Measurements from ENCODE around the gene PROX1.

PROX1 gene

GRCh38 chr1:213997772-213998107, 10.0 kb downstream of the PROX1 start:
- H3K27ac ChIP-seq (ENCODE audit: low read depth in 2 of 2, low read length in 2 of 2) = no peak overlapping the region
- no peaks in the 10 kb centered on the region for H3K36me3 ChIP-seq (ENCODE audit: control insufficient read depth in 2 of 2, insufficient read depth in 2 of 2, low read length in 2 of 2)
- H3K4me3 ChIP-seq (ENCODE audit: low read length in 2 of 2) = no peak overlapping the region
- H3K4me1 ChIP-seq (ENCODE audit: control insufficient read depth in 2 of 2, insufficient read depth in 2 of 2, low read length in 2 of 2) = peaks cover 0 to 2% of the 10 kb centered on the region in 2 donors
- no peaks in the 10 kb centered on the region for H3K9me3 ChIP-seq (ENCODE audit: control insufficient read depth in 2 of 2, low read length in 2 of 2)
- no peak overlapping the region for H3K9ac ChIP-seq (ENCODE audit: low read depth in 1 of 2, low read length in 2 of 2)
- no peaks in the 10 kb centered on the region for H3K27me3 ChIP-seq (ENCODE audit: control insufficient read depth in 2 of 2, insufficient read depth in 2 of 2, low read length in 2 of 2)

- Histone ChIP-seq H3K27me3 (ENCODE audit: control insufficient read depth in 2 of 2, insufficient read depth in 2 of 2, low read length in 2 of 2) (no peaks in the 10 kb centered on the region), H3K4me1 (ENCODE audit: control insufficient read depth in 2 of 2, insufficient read depth in 2 of 2, low read length in 2 of 2) (peaks cover 0 to 2% of the 10 kb centered on the region in 2 donors), H3K27ac (ENCODE audit: low read depth in 2 of 2, low read length in 2 of 2) (no peak overlapping the region), H3K9me3 (ENCODE audit: control insufficient read depth in 2 of 2, low read length in 2 of 2) (no peaks in the 10 kb centered on the region), H3K9ac (ENCODE audit: low read depth in 1 of 2, low read length in 2 of 2) (no peak overlapping the region), H3K36me3 (ENCODE audit: control insufficient read depth in 2 of 2, insufficient read depth in 2 of 2, low read length in 2 of 2) (no peaks in the 10 kb centered on the region), H3K4me3 (ENCODE audit: low read length in 2 of 2) (no peak overlapping the region)
These were observed 11.0 kb downstream of the PROX1 start for GRCh38 chr1:213998785-213999184.

- Histone ChIP-seq H3K4me1 (ENCODE audit: control insufficient read depth in 2 of 2, insufficient read depth in 2 of 2, low read length in 2 of 2) (peaks cover 0 to 2% of the 10 kb centered on the region in 2 donors), H3K27ac (ENCODE audit: low read depth in 2 of 2, low read length in 2 of 2) (no peak overlapping the region), H3K27me3 (ENCODE audit: control insufficient read depth in 2 of 2, insufficient read depth in 2 of 2, low read length in 2 of 2) (no peaks in the 10 kb centered on the region), H3K9ac (ENCODE audit: low read depth in 1 of 2, low read length in 2 of 2) (no peak overlapping the region), H3K4me3 (ENCODE audit: low read length in 2 of 2) (no peak overlapping the region), H3K36me3 (ENCODE audit: control insufficient read depth in 2 of 2, insufficient read depth in 2 of 2, low read length in 2 of 2) (no peaks in the 10 kb centered on the region), H3K9me3 (ENCODE audit: control insufficient read depth in 2 of 2, low read length in 2 of 2) (no peaks in the 10 kb centered on the region)
These were observed 12.0 kb downstream of the PROX1 start for GRCh38 chr1:213999732-214000131.

GRCh38 chr1:214002060-214002459, 14.3 kb downstream of the PROX1 start:
- no peak overlapping the region for H3K9ac ChIP-seq (ENCODE audit: low read depth in 1 of 2, low read length in 2 of 2)
- no peaks in the 10 kb centered on the region for H3K36me3 ChIP-seq (ENCODE audit: control insufficient read depth in 2 of 2, insufficient read depth in 2 of 2, low read length in 2 of 2)
- H3K4me1 ChIP-seq (ENCODE audit: control insufficient read depth in 2 of 2, insufficient read depth in 2 of 2, low read length in 2 of 2) = no peaks in the 10 kb centered on the region
- no peak overlapping the region for H3K27ac ChIP-seq (ENCODE audit: low read depth in 2 of 2, low read length in 2 of 2)
- no peaks in the 10 kb centered on the region for H3K9me3 ChIP-seq (ENCODE audit: control insufficient read depth in 2 of 2, low read length in 2 of 2)
- no peaks in the 10 kb centered on the region for H3K27me3 ChIP-seq (ENCODE audit: control insufficient read depth in 2 of 2, insufficient read depth in 2 of 2, low read length in 2 of 2)
- H3K4me3 ChIP-seq (ENCODE audit: low read length in 2 of 2) = no peak overlapping the region

GRCh38 chr1:214002472-214002871, 14.7 kb downstream of the PROX1 start:
- Histone ChIP-seq H3K27ac (ENCODE audit: low read depth in 2 of 2, low read length in 2 of 2) (no peak overlapping the region), H3K27me3 (ENCODE audit: control insufficient read depth in 2 of 2, insufficient read depth in 2 of 2, low read length in 2 of 2) (no peaks in the 10 kb centered on the region), H3K9me3 (ENCODE audit: control insufficient read depth in 2 of 2, low read length in 2 of 2) (no peaks in the 10 kb centered on the region), H3K9ac (ENCODE audit: low read depth in 1 of 2, low read length in 2 of 2) (no peak overlapping the region), H3K36me3 (ENCODE audit: control insufficient read depth in 2 of 2, insufficient read depth in 2 of 2, low read length in 2 of 2) (no peaks in the 10 kb centered on the region), H3K4me1 (ENCODE audit: control insufficient read depth in 2 of 2, insufficient read depth in 2 of 2, low read length in 2 of 2) (no peaks in the 10 kb centered on the region), H3K4me3 (ENCODE audit: low read length in 2 of 2) (no peak overlapping the region)

- no peaks in the 10 kb centered on the region for H3K27me3 ChIP-seq (ENCODE audit: control insufficient read depth in 2 of 2, insufficient read depth in 2 of 2, low read length in 2 of 2)
- no peaks in the 10 kb centered on the region for H3K36me3 ChIP-seq (ENCODE audit: control insufficient read depth in 2 of 2, insufficient read depth in 2 of 2, low read length in 2 of 2)
- H3K4me3 ChIP-seq (ENCODE audit: low read length in 2 of 2) = no peak overlapping the region
- H3K27ac ChIP-seq (ENCODE audit: low read depth in 2 of 2, low read length in 2 of 2) = no peak overlapping the region
- H3K9ac ChIP-seq (ENCODE audit: low read depth in 1 of 2, low read length in 2 of 2) = no peak overlapping the region
- no peaks in the 10 kb centered on the region for H3K9me3 ChIP-seq (ENCODE audit: control insufficient read depth in 2 of 2, low read length in 2 of 2)
- H3K4me1 ChIP-seq (ENCODE audit: control insufficient read depth in 2 of 2, insufficient read depth in 2 of 2, low read length in 2 of 2) = no peaks in the 10 kb centered on the region
These were observed 15.5 kb downstream of the PROX1 start for GRCh38 chr1:214003233-214003632.

GRCh38 chr1:214004014-214004413, 16.2 kb downstream of the PROX1 start:
- Histone ChIP-seq H3K9me3 (ENCODE audit: control insufficient read depth in 2 of 2, low read length in 2 of 2) (no peaks in the 10 kb centered on the region), H3K4me1 (ENCODE audit: control insufficient read depth in 2 of 2, insufficient read depth in 2 of 2, low read length in 2 of 2) (no peaks in the 10 kb centered on the region), H3K4me3 (ENCODE audit: low read length in 2 of 2) (no peak overlapping the region), H3K9ac (ENCODE audit: low read depth in 1 of 2, low read length in 2 of 2) (no peak overlapping the region), H3K27me3 (ENCODE audit: control insufficient read depth in 2 of 2, insufficient read depth in 2 of 2, low read length in 2 of 2) (no peaks in the 10 kb centered on the region), H3K36me3 (ENCODE audit: control insufficient read depth in 2 of 2, insufficient read depth in 2 of 2, low read length in 2 of 2) (no peaks in the 10 kb centered on the region), H3K27ac (ENCODE audit: low read depth in 2 of 2, low read length in 2 of 2) (no peak overlapping the region)

- Histone ChIP-seq H3K9ac (ENCODE audit: low read depth in 1 of 2, low read length in 2 of 2) (no peak overlapping the region), H3K27ac (ENCODE audit: low read depth in 2 of 2, low read length in 2 of 2) (no peak overlapping the region), H3K4me1 (ENCODE audit: control insufficient read depth in 2 of 2, insufficient read depth in 2 of 2, low read length in 2 of 2) (no peaks in the 10 kb centered on the region)
These were observed 17.0 kb downstream of the PROX1 start for GRCh38 chr1:214004795-214005194.

GRCh38 chr1:214005708-214006107, 17.9 kb downstream of the PROX1 start:
- no peaks in the 10 kb centered on the region for H3K9me3 ChIP-seq (ENCODE audit: control insufficient read depth in 2 of 2, low read length in 2 of 2)
- no peaks in the 10 kb centered on the region for H3K36me3 ChIP-seq (ENCODE audit: control insufficient read depth in 2 of 2, insufficient read depth in 2 of 2, low read length in 2 of 2)
- no peaks in the 10 kb centered on the region for H3K4me1 ChIP-seq (ENCODE audit: control insufficient read depth in 2 of 2, insufficient read depth in 2 of 2, low read length in 2 of 2)
- no peaks in the 10 kb centered on the region for H3K27me3 ChIP-seq (ENCODE audit: control insufficient read depth in 2 of 2, insufficient read depth in 2 of 2, low read length in 2 of 2)
- no peak overlapping the region for H3K9ac ChIP-seq (ENCODE audit: low read depth in 1 of 2, low read length in 2 of 2)
- H3K4me3 ChIP-seq (ENCODE audit: low read length in 2 of 2) = no peak overlapping the region
- H3K27ac ChIP-seq (ENCODE audit: low read depth in 2 of 2, low read length in 2 of 2) = no peak overlapping the region

More at GRCh38 chr1:214004795-214005194, 17.0 kb downstream of the PROX1 start:
- Histone ChIP-seq H3K4me3 (ENCODE audit: low read length in 2 of 2) (no peak overlapping the region), H3K9me3 (ENCODE audit: control insufficient read depth in 2 of 2, low read length in 2 of 2) (no peaks in the 10 kb centered on the region), H3K27me3 (ENCODE audit: control insufficient read depth in 2 of 2, insufficient read depth in 2 of 2, low read length in 2 of 2) (no peaks in the 10 kb centered on the region), H3K36me3 (ENCODE audit: control insufficient read depth in 2 of 2, insufficient read depth in 2 of 2, low read length in 2 of 2) (no peaks in the 10 kb centered on the region)

- Histone ChIP-seq H3K9me3 (ENCODE audit: control insufficient read depth in 2 of 2, low read length in 2 of 2) (no peaks in the 10 kb centered on the region), H3K27ac (ENCODE audit: low read depth in 2 of 2, low read length in 2 of 2) (no peak overlapping the region), H3K36me3 (ENCODE audit: control insufficient read depth in 2 of 2, insufficient read depth in 2 of 2, low read length in 2 of 2) (no peaks in the 10 kb centered on the region), H3K9ac (ENCODE audit: low read depth in 1 of 2, low read length in 2 of 2) (no peak overlapping the region), H3K4me3 (ENCODE audit: low read length in 2 of 2) (no peak overlapping the region), H3K4me1 (ENCODE audit: control insufficient read depth in 2 of 2, insufficient read depth in 2 of 2, low read length in 2 of 2) (no peaks in the 10 kb centered on the region), H3K27me3 (ENCODE audit: control insufficient read depth in 2 of 2, insufficient read depth in 2 of 2, low read length in 2 of 2) (no peaks in the 10 kb centered on the region)
These were observed 19.1 kb downstream of the PROX1 start for GRCh38 chr1:214006845-214007244.

- Histone ChIP-seq H3K4me3 (ENCODE audit: low read length in 2 of 2) (no peak overlapping the region), H3K27ac (ENCODE audit: low read depth in 2 of 2, low read length in 2 of 2) (no peak overlapping the region), H3K27me3 (ENCODE audit: control insufficient read depth in 2 of 2, insufficient read depth in 2 of 2, low read length in 2 of 2) (no peaks in the 10 kb centered on the region), H3K9ac (ENCODE audit: low read depth in 1 of 2, low read length in 2 of 2) (no peak overlapping the region), H3K4me1 (ENCODE audit: control insufficient read depth in 2 of 2, insufficient read depth in 2 of 2, low read length in 2 of 2) (no peaks in the 10 kb centered on the region), H3K36me3 (ENCODE audit: control insufficient read depth in 2 of 2, insufficient read depth in 2 of 2, low read length in 2 of 2) (no peaks in the 10 kb centered on the region), H3K9me3 (ENCODE audit: control insufficient read depth in 2 of 2, low read length in 2 of 2) (no peaks in the 10 kb centered on the region)
These were observed 20.6 kb downstream of the PROX1 start for GRCh38 chr1:214008347-214008746.
